Stimulated activated CD4-positive, alpha-beta T cell treated with anti-CD3 and anti-CD28 coated beads, TNF-alpha, amount 100 ng/mL, for 4 hours (primary cell): ENCODE measurements around the gene MLX.
"Not testable (repeated sequence)": the region's sequence is repeated elsewhere in the genome, so short reads cannot be mapped to it uniquely, and the experiment has no call there.

ENCODE experiments used
- DNase-seq, 3 experiments: peaks; one replicate each; pipeline ENCODE4 v3.0.0-alpha.2; 2020; ENCODE audit warnings: low read depth in 3 of 3

MLX gene

DNA sequence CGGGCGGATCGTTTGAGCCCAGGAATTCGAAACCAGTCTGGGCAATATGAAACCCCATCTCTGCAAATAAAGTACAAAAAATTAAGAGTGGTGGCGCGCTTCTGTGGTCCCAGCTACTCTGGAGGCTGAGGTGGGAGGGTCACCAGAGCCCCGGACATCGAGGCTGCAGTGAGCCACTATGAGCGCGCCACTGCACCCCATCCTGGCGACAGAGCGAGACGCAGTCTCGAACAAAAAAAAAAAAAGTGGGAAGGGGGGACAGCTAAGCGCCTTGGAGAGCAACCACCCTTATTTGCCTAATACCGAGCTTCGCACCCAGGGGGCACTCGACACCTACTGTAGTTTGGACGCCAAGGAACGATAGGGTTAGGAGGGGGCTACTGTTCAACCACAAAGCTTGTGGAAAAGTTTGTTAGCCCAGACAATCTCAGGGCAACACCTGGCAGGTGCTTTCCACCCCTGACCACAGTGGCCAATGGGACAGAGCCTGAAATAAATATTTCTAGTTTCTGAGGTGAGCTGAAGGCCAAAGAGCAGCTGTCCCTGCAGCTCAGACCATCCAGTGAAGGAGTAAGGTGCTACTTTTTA, 11.5 kb downstream of the MLX start:
- DNase-seq, result peak; percentile 51 to 58 (median 54)

DNA sequence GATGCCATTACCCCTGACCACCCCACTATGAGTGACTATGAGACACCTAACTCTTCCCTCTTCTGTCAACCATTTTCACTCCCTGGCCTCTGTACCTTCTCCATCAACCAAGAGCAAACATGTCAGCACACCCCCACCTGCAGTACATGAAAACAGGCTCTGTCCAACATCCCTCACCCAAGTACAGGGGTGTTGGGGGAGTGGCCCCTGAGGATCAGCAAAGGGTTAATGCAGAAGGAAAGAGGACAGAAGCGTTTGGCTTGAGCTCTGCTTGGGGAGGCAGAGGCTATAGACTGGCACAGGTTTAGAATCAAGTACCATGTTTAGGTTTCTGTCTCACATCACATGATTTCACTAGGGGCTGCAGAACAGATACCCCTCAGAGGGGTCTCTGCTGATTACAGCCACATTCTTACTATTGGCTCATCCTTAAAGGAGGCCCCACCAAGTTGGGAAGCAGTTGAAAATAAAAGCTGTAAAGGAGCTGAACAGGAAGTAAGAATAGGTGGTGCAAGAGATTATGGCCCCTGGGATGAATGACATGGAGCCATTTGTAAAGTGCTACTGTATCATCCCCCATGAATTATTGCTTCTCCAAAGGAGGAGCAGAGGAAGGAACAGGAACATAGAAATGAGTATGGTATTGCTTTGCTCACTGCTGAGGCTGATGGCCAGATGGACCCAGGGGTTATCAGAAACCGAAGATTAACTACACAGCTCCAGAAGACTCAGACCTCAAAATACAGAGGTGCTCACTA, 13.1 kb downstream of the MLX start:
- no peak for DNase-seq

DNA sequence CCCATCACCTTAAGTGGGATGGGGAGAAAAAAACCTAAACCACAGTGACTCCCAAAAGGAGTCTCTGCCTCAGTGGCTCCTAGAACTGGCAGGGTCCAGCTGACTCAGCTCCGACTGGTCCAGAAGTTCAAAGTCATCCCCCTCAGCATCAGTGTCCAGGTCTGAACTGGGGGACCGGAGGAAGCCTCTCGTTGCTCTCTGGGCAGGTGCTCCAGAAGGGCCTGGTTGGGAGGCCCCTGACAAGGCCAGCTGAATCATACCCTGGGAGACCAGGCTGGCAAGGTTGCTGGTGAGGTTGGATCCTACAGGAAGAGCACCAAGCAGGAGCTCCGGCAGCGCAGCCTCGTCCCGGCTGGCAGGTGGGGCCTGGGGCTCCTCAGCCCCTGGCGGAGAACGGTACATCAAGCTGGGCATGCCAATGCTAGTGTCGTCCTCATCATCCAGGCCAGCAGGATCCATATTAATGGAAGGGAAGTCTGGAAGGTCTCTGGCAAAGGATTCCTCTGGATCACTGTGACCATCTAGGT, 14.9 kb downstream of the MLX start:
- no peak for DNase-seq

DNA sequence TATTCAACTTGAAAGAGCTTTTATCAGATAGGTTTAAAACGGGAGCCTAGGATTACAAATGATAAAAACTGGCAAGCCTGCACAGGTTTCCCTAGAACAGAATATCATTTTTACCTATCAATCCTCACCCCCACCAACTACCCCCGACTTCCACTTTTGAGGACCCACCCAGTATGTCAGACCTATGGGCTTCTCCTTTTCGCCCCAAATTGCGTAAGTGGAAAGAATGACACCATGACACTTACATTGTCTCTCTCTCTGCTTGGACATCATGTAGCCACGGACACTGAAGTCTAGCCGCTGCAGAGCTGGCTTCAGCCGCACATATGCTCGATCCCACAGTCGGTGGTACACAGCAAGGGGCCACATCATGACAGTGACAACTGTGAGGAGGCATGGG, 18.0 kb downstream of the MLX start:
- DNase-seq, result no peak

DNA sequence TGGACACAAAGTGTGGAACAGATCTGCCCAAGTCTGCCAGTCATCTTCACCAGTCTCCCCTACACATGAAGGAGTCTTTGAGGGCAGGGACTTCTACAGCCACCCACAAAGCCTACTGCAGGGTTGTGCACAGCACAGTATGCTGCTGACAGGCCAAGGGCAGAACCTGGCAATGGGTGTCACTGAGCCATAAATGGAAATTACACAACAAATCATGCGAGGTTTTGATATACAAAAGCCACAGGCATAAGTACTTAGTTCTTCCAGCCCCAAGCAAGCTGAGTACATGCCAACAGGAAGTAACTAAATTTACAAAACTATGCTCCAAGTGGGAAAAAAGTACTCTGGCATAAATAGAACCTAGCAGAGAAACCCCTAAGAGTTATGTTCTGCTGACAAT, 18.5 kb downstream of the MLX start:
- DNase-seq, result no peak

DNA sequence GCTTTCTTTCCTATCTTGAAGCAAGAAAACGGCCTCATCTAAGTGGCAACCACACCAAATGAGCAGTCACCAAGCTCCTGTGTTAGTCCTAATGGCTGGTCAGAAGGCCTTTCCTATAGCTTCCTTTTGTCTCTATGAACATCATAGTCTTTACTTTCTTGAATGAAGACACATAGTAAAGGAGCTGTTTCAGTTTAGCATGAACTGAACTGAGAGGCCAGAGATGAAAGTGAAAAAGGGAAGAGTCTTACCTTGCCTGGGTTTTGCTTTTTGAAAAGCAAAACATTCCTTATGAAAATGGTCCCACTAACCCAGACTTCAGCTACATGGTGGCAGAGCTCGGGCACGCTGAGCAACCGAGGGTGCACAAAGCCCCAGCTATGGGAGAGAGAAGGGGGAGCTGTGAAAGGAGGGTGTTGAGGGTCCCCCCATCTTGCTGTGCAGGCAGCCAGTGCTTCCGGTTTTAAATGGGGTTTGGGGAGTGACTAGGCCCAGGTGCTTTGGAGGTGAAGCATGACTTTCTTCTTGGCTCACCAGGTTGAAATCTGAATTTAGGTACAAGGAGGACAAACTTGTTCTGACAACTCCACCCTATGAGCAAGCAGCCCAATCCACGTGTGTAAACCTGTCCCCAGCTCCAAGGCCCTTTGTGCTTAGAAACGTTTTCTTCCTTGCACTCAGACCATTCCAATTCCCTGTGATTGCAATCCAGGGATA, 19.8 kb downstream of the MLX start:
- no peak for DNase-seq

DNA sequence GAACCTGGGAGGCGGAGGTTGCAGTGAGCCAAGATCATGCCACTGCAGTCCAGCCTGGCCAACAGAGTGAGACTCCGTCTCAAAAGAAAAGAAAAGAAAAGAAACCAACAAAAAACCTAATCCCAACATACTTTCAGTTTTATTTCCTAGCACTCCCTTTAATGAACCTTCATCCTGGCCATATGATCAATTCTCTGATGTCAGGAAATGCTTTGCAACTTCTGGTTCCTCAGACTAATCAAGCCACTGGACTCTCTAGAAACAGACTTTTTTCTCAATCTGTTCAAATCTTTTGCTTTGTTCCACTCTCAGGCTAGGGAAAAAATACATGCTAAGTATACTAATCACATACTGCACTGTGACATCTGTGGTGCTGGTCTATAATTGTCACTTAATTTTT, 24.0 kb downstream of the MLX start:
- no peak for DNase-seq

DNA sequence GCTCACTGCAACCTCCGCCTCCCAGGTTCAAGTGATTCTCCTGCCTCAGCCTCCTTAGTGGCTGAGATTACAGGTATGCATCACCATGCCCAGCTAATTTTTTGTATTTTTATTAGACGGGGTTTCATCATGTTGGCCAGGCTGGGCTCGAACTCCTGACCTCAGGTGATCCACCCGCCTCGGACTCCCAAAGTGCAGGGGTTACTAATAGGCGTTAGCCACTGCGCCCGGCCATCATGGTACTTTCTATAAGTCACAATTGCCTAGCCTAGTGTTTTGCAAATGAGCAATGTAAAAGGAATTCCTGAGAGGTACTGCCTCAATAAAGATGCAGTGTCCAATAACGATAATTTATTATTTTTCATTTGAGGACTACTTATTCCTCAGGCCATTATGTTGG, 24.5 kb downstream of the MLX start:
- DNase-seq, result no peak

DNA sequence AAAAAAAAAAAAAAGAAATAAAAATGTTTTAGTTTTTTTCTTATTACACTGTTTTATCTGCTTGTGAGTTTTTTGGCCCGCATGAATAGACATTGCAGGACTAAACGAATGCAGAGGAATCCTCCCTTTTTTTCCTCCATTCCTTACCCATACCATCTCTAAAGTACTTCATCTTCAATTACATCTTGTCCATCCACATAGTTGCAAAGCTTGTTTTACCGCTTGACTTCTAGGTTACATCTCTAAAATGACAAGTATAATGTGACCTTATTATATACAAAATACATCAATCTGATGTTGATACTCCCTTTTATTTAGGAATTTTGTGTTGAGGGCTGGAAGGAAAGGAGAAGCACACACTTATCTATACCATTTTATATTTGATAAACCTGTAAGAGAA, 29.5 kb downstream of the MLX start:
- no peak for DNase-seq

DNA sequence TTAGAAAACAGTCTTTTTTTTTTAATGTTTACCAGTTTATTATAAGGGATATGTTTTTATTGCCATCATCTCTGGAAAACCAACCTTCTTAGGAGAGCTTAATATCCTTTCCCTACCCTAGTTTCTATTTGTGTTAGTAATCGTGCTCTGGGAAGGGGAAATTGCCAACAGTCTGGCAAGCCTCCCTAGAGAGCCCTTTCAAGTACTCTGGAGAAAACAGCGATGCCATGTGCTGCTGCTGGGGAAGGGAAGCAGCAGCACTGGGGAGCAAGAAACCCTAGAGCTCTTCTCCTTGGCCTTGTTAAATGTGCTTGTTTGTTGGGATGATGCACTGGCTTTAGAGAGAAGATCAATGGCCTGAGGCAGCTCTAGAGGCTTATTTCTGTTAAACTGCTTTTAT, 32.0 kb downstream of the MLX start:
- no peak for DNase-seq

DNA sequence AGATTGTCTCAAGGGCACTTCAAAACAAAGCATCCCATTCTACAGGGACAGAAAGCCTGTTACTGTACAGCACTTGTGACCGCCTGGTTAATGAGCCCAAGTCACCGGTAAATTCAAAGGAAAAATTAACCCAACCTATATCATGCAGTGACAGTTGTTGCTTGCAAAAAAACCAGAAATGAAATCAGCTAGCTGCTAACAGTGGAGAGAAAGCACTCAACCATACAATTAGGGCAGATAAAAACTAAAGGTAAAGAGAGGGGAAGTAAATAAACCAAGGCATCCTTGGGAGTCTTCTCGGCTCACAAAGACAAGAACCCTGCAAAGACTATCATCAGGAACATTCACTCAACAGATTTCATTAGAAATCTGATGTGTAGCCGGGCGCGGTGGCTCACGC, 36.4 kb downstream of the MLX start:
- no peak for DNase-seq

DNA sequence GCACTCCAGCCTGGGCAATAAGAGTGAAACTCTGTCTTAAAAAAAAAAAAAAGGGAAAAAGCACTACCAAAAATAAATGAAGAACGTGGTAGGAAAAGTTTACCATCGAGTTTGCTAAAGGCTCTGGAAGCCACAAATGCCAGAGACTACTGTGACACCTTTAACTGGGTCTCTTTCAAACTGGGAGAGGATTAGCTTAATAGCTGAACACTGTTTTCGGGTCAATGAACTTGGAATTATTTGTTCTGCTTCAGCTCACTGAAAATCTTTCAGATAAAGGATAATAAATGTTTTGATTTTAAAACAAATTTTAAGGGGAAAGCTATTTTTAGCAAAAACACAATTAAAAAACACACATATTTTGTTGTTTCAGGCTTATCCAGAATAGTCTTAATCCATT, 40.9 kb downstream of the MLX start:
- no peak for DNase-seq

DNA sequence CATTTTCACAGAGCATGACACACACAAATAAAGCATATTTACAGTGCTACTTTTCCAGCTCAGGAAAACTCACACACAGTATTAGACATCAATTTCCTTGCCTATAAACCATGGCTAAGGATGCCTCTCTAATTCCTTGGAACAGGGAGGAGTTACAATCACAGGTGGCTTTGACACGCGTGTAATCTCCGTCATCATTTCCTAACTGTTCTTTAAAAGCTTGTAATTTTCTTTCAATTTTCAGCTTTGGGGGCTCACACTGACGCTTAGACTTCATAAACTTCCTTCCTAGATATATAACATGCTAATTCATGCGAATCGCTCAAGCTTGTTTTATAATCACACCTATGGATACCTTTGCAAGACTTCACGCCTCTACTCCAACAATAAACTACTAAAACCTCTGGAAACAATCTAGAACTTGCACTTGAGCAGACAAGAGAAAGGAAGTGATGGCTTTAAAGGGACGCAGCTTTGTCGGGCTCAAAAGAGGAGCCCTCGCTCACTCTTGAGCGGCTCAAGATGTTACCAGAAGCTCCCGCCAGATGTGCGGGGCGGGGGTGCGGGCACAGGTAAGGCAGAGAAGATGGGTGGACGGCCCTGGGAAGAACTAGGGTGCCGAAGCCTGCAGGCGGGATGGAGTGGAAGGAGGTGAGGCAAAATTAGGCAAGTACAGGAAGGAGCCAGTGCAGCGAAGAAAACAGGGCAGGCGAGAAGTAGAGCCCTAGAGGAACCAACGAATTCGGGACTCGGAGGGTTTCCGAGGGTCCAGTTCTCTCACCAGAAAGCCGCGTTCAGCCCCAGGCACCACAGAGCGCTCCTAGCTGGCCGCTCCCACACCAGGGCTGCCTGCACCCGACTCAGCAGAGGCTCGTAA, 41.6 kb downstream of the MLX start:
- peak in 1 of 3 experiments; percentile 5 for DNase-seq

DNA sequence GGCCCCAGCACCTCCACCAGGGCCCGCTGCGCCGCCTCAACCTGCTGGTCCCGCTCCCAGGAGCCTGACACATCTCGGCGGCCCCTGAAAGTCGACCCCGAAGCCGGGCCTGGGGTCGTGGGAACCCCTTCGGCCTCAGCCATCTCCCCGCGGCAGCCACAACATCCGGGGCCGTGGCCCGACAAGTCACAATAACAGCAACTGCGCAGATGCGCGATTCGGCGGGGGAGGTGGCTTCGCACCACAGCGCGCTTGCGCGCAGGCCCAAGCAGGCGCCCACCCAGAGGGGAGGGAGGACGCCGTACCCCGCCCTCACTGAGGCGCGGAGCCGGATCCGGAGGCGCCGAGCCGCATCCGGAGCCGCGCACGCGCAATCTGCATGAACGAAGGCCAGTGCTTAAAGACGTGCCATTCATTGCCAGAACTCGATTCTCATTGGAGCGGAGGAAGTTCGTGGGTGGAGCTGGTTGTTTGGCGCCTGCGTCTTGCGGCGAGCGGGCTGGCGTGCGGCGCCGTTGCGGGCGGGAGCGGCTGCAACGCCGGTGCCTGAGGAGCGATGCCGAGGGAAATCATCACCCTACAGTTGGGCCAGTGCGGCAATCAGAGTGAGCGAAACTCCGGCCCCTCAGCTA, 42.4 kb downstream of the MLX start, which contains the start of the genes RETREG3 and TUBG1:
Gene RETREG3 (minus strand): TSS at position 193 of the 632 bp plus-strand sequence. CDS start 50 bp downstream, at position 143.
Gene TUBG1 (plus strand): TSS at position 502 of the 632 bp plus-strand sequence. CDS start 55 bp downstream, at position 557.
- DNase-seq, result peak; percentile 96 to 99 (median 98)

DNA sequence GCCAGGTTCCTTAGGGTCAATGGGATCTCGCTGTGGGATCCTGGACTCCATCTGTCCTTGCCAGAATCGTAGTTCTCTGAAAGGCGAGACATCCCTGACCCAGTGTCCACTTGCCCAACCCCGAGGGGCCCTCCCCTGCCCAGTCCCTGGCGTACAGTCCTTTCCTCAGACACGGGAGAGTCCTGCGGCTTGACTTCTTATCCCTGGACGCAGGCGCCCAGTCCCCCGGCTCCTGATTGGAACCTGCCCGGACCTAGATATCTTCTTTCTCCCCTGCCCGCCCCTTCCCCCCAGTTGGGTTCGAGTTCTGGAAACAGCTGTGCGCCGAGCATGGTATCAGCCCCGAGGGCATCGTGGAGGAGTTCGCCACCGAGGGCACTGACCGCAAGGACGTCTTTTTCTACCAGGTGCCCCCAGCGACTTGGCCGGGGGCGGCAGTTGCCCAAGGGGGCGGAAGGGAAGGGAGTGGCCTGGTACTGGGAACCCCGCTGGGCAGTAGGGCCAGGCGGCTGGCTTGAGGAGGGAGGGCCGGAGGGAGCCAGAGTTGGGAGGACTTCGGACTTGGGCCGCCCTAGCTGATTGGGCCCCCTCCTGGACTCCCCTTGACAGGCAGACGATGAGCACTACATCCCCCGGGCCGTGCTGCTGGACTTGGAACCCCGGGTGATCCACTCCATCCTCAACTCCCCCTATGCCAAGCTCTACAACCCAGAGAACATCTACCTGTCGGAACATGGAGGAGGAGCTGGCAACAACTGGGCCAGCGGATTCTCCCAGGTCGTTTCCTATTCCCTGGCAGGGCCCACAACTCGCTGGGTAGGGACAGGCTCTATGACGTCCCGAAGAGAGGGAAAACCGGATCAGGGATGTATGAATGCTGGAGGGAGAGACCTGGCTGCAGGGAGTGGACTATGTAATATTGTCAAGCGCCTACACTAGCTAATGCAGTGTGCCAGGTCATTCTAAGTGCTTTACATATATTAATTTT, 43.2 kb downstream of the MLX start:
- DNase-seq, result not testable (repeated sequence)

DNA sequence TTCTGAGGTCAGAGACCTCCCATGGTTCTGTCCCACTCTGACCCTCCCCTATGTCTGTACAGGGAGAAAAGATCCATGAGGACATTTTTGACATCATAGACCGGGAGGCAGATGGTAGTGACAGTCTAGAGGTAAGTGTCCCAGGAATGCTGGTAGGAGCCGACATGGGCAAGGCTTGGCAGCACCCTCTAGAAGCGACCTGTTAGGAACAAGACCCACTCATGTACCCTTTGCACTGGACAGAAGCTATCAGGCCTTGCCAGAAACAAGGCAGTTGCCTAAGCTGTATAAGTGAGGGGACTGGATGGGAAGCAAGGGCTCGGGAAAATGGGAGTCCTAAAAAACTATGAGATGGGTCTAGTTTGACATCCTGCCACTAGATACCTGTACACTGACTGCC, 45.1 kb downstream of the MLX start:
- no peak for DNase-seq

DNA sequence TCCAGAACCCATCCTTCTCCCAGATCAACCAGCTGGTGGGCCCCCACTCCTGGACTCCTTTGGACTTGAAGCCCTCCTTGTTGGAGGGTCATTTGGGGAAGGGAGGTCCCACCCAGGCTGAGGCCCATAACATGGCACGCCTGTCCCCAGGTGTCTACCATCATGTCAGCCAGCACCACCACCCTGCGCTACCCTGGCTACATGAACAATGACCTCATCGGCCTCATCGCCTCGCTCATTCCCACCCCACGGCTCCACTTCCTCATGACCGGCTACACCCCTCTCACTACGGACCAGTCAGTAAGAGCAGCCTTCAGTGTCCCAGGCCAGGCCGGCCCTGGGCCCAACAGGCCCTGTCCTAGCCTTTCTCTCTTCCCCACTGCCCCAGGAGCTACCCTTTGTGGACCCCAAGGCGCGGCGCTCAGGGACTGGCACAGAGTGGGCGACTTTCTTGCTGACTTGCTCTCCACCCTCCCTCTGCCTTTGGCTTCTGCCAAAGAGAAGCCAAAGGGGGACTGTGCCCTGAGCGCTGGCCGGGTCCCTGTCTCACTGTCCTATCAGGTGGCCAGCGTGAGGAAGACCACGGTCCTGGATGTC, 46.9 kb downstream of the MLX start:
- DNase-seq, result no peak

DNA sequence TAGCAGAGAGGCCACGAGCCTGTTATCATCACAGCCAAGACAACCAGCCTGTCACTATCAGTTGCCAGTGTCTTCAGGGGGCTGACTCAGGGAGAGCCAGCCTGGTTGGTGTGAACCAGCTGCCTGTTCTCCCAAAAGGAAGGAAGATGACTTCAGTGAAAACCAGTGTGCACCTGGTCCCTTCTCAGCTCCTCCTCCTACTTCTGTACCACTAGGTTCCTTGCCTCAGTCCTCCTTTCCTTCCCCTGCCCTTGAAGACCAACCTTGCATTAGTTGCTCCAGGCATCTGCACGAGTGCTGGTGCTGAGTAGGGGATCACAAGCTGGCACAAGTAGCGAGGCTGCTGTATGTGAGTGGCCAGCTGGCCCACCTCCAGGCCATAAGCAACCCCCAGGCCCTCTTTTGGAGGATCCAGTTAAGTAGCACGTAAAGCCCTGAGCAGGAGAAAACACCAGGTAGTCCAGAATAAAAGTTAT, 51.1 kb downstream of the MLX start:
- DNase-seq, result no peak

DNA sequence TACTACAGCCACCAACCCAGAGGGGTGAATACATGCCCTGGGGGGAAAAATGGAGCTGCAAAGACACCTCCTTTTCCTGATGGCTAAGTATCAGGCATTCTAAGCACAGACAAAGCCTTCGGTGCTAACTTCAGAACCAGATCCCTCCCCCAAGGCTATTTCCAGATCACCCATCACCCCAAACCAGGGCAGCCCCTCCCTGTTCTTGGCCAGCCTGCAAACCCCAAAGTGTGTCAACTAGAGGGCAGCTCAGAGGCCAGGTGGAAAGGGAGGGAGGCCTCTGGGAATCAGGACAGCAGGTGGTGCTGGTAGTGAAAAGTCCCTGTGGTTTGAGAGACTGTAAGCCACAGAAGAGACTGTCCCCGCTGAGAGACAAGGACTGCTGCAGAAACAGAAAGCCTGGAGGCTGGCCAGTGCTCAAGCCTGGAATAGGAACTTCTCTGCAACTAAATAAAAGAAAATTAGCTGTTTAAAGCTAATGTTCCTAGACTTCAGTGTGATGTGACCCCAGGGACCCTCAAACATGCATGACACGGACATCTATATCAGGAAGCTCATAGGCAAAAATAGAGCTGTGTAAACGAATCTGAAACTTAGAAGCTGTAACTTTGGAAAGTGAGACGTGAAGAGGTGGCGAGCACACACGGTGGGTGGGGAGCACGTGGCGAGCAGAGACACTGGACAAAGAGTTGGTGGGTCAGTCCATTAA, 51.7 kb downstream of the MLX start:
- no peak for DNase-seq
